Nephron progenitor cell (in vitro differentiated cells): Measurements from ENCODE around the gene PACRGL.

Experiments used
- DNase-seq: peaks from one replicate; pipeline ENCODE4 v3.0.0; 2021
- H3K27ac Mint-ChIP-seq: 2 replicates; pipeline ENCODE4 v1.8.0; 2021; ENCODE audit warnings: mild to moderate bottlenecking, moderate library complexity, mixed read lengths
- H3K27me3 Mint-ChIP-seq: 2 replicates; pipeline ENCODE4 v1.8.0; 2021; ENCODE audit warnings: mild to moderate bottlenecking, low read depth, mixed read lengths; ENCODE audit not compliant: poor library complexity
- H3K36me3 Mint-ChIP-seq: 2 replicates; pipeline ENCODE4 v1.8.0; 2021; ENCODE audit warnings: low read depth, mixed read lengths
- H3K4me1 Mint-ChIP-seq: 2 replicates; pipeline ENCODE4 v1.8.0; 2021; ENCODE audit warnings: mixed read lengths
- H3K4me3 Mint-ChIP-seq: 2 replicates; pipeline ENCODE4 v1.8.0; 2021; ENCODE audit warnings: mild to moderate bottlenecking, moderate library complexity, mixed read lengths
- H3K9me3 Mint-ChIP-seq: 2 replicates; pipeline ENCODE4 v1.8.0; 2021; ENCODE audit warnings: mild to moderate bottlenecking, moderate library complexity, mixed read lengths
- TF ChIP-seq, protein P1 (sequence below): fragments of 200-600 bp; sonication (generic); IDR thresholded peaks from 2 replicates; pipeline ENCODE4 v1.5.0; 2021; ENCODE audit warnings: antibody characterized with exemption

PACRGL gene

DNA sequence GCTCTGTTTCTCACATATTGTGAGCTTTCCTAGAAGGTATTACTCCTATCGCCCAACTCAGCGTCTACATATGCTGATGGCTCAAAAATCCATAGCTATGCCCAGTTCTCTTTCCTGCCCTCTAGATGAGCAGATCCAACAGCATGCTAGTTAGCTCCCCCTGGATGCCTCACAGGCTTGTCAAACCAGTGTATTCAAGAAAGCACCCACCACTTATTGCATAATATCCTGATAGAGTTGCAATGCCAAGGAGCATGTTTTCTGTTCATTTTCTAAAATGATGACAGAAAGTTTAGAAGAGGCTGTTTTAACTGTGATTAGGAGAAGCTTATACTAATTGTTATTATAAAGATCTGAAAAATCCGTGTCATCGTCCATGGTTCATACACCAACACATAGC, 1.9 kb upstream of the PACRGL start:
- H3K4me1 Mint-ChIP-seq: peaks cover 53% of the 10 kb centered on the region
- H3K9me3 Mint-ChIP-seq: no peaks in the 10 kb centered on the region
- TF ChIP-seq, protein P1, sequence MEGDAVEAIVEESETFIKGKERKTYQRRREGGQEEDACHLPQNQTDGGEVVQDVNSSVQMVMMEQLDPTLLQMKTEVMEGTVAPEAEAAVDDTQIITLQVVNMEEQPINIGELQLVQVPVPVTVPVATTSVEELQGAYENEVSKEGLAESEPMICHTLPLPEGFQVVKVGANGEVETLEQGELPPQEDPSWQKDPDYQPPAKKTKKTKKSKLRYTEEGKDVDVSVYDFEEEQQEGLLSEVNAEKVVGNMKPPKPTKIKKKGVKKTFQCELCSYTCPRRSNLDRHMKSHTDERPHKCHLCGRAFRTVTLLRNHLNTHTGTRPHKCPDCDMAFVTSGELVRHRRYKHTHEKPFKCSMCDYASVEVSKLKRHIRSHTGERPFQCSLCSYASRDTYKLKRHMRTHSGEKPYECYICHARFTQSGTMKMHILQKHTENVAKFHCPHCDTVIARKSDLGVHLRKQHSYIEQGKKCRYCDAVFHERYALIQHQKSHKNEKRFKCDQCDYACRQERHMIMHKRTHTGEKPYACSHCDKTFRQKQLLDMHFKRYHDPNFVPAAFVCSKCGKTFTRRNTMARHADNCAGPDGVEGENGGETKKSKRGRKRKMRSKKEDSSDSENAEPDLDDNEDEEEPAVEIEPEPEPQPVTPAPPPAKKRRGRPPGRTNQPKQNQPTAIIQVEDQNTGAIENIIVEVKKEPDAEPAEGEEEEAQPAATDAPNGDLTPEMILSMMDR: no peak
- no peaks in the 10 kb centered on the region for H3K36me3 Mint-ChIP-seq
- H3K4me3 Mint-ChIP-seq: no peak overlapping the region
- no peak for DNase-seq
- no peak overlapping the region for H3K27ac Mint-ChIP-seq
- peaks cover 3% of the 10 kb centered on the region for H3K27me3 Mint-ChIP-seq

DNA sequence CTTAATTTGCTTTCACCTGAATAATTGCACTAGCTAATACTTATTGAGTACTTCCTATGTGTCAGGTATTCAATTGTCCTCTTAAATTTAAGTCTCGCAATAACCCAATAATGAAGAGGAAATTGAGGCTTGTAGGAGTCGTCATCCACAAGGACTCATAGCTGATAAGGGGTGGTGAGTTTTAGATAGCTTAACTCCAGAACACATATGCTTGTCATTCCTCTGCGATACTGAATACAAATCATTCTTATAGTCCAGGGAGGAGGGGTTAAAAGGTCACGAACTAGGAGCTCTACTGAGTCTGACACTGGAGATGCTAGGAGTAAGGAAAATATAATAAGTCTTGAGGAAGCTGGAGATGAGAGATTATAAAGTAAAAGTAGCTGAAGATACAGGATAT, 1.4 kb upstream of the PACRGL start:
- H3K4me3 Mint-ChIP-seq: peak overlapping the region; percentile 93
- no peak overlapping the region for H3K27ac Mint-ChIP-seq
- TF ChIP-seq, protein P1: no peak
- peaks cover 3% of the 10 kb centered on the region for H3K27me3 Mint-ChIP-seq
- no peaks in the 10 kb centered on the region for H3K9me3 Mint-ChIP-seq
- no peak for DNase-seq
- peaks cover 51% of the 10 kb centered on the region for H3K4me1 Mint-ChIP-seq
- peaks cover 2% of the 10 kb centered on the region for H3K36me3 Mint-ChIP-seq

DNA sequence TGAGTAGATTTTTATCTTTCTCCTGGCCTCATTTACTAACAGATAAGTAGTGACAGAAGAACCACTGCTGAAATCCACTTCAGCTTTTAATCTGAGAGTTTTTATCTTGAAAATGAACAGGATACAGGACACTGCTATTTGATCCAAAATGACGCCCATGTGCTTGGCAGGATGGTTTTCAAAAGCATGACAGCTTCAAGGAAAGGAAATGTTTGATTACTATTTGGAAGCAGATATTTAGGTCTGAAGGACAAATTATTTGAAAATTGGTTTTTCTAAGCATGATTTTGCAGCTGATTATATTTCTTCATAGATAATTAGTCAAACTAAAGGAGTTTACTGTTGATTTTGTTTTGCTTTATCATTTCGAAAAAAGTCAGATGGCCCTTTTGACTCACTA, 11.1 kb downstream of the PACRGL start:
- no peak for DNase-seq
- Mint-ChIP-seq H3K9me3 (peaks cover 21% of the 10 kb centered on the region), H3K36me3 (peaks cover 53% of the 10 kb centered on the region), H3K27me3 (peaks cover 3% of the 10 kb centered on the region), H3K4me3 (no peak overlapping the region), H3K27ac (no peak overlapping the region), H3K4me1 (no peaks in the 10 kb centered on the region)
- TF ChIP-seq, protein P1: no peak

DNA sequence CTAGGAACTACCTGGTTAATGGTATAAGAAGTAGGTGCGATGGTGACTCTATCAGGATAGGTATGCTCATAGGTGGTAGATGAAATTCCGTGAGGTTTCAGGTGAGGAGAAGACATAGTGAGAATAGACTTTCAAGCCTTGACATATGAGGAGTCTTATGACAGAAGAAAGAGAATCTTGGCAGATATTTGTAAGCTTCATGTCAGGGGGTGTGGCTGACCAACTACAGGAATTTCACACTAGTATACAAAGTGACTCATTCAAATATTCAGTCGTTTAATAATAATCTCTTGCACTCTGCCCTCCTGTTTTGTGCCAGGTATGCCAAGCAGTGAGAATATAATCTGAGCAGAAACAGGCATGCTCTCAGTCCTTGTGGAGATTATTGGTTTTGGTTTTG, 22.8 kb downstream of the PACRGL start:
- Mint-ChIP-seq H3K27ac (peak overlapping the region; percentile 7), H3K9me3 (peaks cover 53% of the 10 kb centered on the region), H3K36me3 (peaks cover 75% of the 10 kb centered on the region), H3K4me1 (no peaks in the 10 kb centered on the region), H3K4me3 (no peak overlapping the region), H3K27me3 (no peaks in the 10 kb centered on the region)
- TF ChIP-seq, protein P1: no peak
- no peak for DNase-seq

DNA sequence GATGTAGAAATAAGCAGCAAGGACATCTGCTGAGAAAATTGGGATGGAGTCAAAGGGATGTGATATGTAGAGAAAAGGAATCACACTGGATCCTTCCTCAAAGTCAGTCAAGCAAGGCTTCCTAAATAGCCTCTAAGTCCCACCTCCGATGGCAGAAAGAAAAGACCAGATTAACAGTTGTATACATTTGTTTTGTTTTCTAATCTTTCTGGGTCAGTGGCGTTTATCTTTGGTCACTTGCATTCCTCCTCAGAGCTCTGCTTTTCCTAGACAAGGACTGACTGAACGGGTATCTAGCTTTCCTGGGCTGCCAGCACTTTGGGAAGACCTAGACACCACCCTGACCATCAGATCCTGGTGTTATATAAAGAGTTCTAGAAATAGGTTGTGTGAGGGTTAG, 23.2 kb downstream of the PACRGL start:
- no peak for DNase-seq
- Mint-ChIP-seq H3K27ac (no peak overlapping the region), H3K9me3 (peaks cover 49% of the 10 kb centered on the region), H3K27me3 (no peaks in the 10 kb centered on the region), H3K36me3 (peaks cover 71% of the 10 kb centered on the region), H3K4me3 (no peak overlapping the region), H3K4me1 (no peaks in the 10 kb centered on the region)
- TF ChIP-seq, protein P1: no peak

DNA sequence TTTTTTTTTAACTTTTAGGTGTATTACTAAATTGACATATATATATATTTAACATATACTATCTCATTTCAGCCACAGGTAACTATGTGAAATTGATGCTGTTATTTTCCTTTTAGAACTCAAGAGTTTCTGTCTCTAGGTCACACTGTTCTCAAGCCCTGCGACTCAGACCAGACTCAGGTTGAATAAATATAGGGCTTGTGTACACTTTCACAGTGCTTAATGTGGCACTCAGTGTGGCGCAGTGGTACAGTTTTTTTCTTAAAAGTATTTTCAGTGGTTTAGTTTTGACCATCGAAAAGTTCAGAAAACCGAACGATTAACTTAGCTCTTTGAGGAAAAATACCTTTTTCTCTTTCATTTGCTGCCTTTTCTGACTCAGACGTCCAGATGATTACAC, 24.7 kb downstream of the PACRGL start:
- TF ChIP-seq, protein P1: no peak
- Mint-ChIP-seq H3K9me3 (peaks cover 36% of the 10 kb centered on the region), H3K36me3 (peaks cover 63% of the 10 kb centered on the region), H3K27ac (no peak overlapping the region), H3K27me3 (no peaks in the 10 kb centered on the region), H3K4me3 (no peak overlapping the region), H3K4me1 (no peaks in the 10 kb centered on the region)
- DNase-seq: no peak
